GM19324 (cell line): ENCODE results near the gene STAU1.
"Not testable (repeated sequence)": the region's sequence is repeated elsewhere in the genome, so short reads cannot be mapped to it uniquely, and the experiment has no call there.

Source experiments
- ATAC-seq: cut with Tn5 transposase; IDR thresholded peaks from one replicate; pipeline ENCODE4 v1.9.1; 2021; ENCODE audit warnings: mild to moderate bottlenecking, moderate library complexity; ENCODE audit not compliant: unreplicated experiment, low FRiP score

The STAU1 gene

DNA sequence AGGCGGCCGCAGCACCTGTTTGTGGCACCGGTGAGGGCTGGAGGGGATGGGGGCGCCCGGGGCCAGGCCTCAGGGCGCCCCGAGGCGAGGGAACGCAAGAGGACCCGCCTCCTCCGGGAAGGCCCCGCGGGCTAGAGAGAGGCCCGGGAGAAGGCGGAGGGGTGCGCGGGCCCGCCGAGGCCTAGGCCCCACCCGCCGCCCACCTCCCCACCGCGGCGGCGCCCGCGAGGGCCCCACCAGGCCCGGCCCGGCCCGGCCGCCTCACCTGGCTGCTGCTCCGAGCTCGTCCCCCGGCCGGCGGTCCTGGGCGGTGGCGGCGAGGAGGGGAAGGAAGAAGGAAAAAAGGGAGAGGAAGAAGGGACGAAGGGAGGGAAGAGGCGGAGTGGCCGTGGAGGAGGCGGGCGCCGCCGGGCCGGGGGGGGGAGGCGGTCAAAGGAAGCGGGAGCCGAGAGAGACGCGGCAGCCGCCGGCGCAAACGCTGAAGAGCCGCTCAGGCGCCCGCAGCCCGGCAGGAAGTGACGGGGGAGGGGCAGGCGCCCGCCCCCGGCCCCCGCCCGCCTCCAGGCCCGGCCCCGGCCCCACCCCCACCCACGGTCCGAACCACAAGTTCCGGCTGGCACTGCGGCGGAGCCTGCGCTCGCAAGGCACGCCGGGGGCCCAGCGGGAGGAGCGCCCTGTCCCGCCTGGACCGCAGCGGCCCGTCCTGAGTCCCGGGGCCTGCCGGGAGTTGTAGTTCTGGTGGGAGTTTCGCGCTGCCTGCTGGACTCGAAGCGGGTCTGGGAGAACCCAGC is at the start of gene STAU1:
TSS of gene STAU1 (minus strand) at position 484 of the 791 bp plus-strand sequence. CDS start 22,133 bp downstream, outside the sequence.
- ATAC-seq = peak; percentile 90

DNA sequence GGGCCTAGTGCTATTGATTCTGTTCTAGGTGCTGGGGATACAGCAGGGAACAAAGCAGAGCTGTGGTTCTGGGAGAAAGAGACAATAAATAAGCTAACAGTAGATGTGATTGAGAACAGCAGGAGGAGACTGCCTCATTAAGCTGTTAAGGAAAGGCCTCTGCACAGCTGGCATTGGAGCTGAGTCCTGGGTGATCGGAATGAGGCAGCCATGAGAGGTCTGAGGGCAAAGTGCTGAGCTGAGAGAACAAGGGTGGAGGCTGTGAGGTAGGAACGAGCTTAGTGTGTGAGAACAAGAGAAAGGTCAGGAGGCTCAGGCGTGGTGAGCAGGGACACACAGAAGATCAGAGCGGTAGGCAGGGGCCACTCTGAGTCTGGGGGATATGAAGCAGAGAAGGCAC is 49.4 kb upstream of the STAU1 start:
- no peak for ATAC-seq

- ATAC-seq = no peak
Measured at GRCh38 chr20:49236301-49236700, 48.2 kb upstream of the STAU1 start.

DNA sequence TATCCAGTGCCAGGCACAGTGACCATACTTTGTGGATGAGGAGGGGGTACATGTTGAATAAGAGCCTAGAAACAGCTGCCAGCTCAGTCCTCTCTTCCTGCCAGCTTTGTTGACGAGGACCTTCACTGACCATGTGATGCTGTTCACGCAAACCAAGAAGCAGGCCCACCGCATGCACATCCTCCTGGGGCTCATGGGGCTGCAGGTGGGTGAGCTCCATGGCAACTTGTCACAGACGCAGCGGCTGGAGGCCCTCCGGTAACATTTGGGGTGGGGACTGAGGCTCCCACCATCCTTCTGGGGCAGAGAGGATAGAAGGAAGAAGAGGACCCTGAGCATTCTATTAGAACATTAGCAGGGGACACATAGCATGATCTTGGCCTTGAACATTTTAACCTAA is 46.7 kb upstream of the STAU1 start:
- no peak for ATAC-seq

GRCh38 chr20:49233226-49233625 is 45.1 kb upstream of the STAU1 start:
- no peak for ATAC-seq

GRCh38 chr20:49231471-49231870 is 43.3 kb upstream of the STAU1 start:
- no peak for ATAC-seq

GRCh38 chr20:49230561-49231133 is 42.5 kb upstream of the STAU1 start:
- ATAC-seq = no peak

DNA sequence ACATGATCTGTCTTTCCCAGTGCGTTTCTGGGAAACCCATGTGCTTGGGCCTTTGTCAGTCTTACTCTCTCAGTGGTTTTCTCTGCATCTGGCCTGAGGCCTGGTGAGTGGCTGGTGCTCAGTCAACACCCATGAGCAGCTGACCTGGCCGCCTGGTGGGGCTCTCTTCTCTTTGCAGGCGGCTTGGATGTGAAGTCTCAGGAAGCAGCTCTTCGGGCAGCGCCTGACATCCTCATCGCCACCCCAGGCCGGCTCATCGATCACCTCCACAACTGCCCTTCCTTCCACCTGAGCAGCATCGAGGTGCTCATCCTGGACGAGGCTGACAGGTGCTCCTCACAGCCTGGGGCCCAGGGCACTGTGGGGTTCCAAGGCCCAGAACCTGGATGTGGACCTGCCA is 41.9 kb upstream of the STAU1 start:
- no peak for ATAC-seq

DNA sequence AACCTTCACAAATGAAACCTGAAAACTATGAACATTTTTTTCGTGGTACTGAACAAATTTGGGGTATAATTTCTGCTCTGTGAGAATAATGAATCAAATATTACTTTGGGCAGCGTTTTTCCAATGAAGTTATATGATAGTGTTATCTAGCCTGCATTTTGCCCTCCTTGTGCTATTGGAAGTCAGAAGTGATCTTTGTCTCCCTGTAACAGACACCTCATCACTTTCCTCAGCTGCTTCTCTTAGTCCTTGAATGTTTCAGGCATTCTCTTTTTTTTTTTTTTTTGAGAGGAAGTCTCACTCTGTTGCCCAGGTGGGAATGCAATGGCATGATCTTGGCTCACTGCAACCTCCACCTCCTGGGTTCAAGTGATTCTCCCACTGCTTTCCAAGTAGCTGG is 41.2 kb upstream of the STAU1 start:
- no peak for ATAC-seq

DNA sequence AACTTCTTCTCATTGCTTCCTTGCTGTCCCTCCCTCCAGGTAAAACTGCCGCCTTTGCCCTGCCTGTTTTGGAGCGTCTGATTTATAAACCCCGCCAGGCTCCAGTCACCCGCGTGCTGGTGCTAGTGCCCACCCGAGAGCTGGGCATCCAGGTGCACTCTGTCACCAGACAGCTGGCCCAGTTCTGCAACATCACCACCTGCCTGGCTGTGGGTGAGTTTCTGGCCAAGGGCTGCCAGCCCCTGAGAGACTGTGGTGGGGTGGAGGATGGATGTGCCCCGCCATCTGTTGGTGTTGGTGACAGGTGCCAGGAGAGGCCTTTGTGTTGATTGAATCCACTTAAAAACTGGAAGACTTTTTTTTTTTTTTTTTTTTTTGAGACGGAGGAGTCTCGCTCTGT is 40.5 kb upstream of the STAU1 start:
- no peak for ATAC-seq

DNA sequence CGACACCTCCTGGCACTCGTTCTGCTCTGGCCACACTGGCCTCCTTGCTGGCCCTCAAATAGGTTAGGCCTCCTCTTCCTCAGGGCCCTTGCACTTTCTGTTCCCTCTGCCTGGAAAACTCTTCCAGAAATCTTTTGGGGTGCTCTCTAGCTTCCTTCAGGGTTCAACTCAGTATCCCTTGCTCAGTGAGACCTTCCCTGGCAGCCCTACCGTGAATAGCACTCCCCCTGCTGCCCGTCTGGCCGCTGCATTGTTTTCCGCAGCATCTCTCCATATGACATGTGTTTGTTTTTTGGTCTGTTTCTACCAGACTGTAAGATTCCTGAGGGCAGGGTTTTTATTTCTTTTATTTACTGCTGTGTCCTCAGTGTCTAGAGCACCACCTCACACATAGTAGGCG is 37.8 kb upstream of the STAU1 start:
- no peak for ATAC-seq

- no peak for ATAC-seq
Measured at GRCh38 chr20:49219924-49220831, 32.0 kb upstream of the STAU1 start.

DNA sequence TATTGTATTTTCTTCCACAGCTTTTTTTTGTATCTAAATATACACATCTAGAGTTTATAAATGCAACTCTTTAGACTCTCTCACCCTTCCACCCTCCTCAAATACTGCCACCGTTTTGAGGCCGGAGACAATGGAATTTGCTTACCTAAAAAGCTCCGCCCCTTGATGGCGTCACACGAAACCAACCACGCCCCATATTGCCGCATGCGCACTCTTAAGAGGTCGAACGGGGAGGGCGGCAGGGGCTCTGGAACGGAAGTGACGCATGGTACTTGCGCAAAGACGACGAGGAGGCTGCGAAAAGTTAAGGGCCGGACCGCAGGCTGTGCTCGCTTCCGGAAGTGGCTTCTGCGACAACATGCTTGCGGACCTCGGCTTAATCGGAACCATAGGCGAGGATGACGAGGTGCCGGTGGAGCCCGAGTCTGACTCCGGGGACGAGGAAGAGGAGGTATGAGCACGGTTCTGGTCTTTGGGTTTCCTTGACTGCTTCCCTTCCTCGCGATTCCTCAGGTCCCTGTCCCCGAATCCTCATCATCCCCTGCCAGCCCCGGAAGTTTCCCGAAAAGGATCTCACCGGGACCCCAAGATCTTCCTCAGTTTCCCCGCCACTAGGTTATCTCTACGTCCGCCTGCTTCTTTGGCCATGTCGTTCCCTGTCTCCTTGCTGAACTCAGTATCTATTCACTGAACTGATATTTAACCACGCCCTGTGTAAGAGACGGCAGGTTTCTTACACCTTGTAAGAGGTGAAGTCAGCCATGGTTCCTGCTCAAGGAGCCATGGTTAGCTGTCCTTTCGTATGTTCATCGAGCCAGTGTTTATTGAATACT is 31.2 kb upstream of the STAU1 start, which contains the start of gene DDX27:
TSS of gene DDX27 (plus strand) at position 326 of the 833 bp plus-strand sequence. CDS start at position 359, 33 bp downstream.
- peak; percentile 91 for ATAC-seq

DNA sequence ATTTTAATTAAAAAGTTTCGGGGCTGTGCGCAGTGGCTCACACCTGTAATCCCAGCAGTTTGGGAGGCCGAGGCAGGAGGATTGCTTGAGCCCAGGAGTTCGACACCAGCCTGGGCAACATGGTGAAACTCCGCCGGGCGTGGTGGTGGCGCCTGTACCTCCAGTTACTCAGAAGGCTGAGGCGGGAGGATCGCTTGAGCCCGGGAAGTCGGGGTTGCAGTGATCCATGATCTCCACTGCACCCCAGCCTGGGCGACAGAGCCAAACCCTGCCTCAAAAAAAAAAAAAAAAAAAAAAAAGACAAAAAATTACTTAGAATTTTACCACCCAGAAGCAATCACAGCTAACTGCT is 30.6 kb upstream of the STAU1 start:
- not testable (repeated sequence) for ATAC-seq

GRCh38 chr20:49216991-49217578 is 29.0 kb upstream of the STAU1 start:
- no peak for ATAC-seq

- no peak for ATAC-seq
Measured at GRCh38 chr20:49215232-49215631, 27.1 kb upstream of the STAU1 start.

- ATAC-seq = no peak
Measured at GRCh38 chr20:49214571-49214970, 26.4 kb upstream of the STAU1 start.

DNA sequence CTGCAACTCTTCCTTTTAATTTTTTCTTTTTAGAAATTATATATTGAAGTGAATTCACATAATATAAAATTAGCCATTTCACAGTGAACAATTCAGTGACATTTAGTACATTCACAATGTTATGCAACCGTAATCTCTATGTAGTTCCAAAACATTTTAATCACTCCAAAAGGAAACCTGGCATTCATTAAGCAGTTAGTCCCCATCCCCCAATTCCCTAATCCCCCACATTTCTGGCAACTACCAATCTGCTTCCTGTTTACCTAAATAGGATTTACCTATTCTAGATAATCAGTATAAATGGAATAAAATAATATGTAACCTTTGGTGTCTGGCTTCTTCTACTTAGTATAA is 22.6 kb upstream of the STAU1 start:
- no peak for ATAC-seq

GRCh38 chr20:49210101-49210756 is 22.1 kb upstream of the STAU1 start:
- ATAC-seq = no peak

- no peak for ATAC-seq
Measured at GRCh38 chr20:49207076-49207475, 18.9 kb upstream of the STAU1 start.
